Stimulated activated CD4-positive, alpha-beta T cell treated with anti-CD3 and anti-CD28 coated beads, TNF-alpha, amount 100 ng/mL, for 24 hours (primary cell): Measurements from ENCODE around the gene UQCR11.
"Not testable (repeated sequence)": the region's sequence is repeated elsewhere in the genome, so short reads cannot be mapped to it uniquely, and the experiment has no call there.

Source experiments
- DNase-seq, 3 experiments: peaks; one replicate each; pipeline ENCODE4 v3.0.0-alpha.2; 2020; ENCODE audit warnings: low read depth in 3 of 3

UQCR11 gene

GRCh38 chr19:1605236-1606137 is at the start of gene UQCR11:
UQCR11 (minus strand) TSS chr19:1605462; CDS start chr19:1605409, 53 bp downstream.
- peak; percentile 85 to 95 (median 86) for DNase-seq

GRCh38 chr19:1654178-1654792 is 49.0 kb upstream of the UQCR11 start:
- no peak for DNase-seq

GRCh38 chr19:1653300-1653628 is 48.0 kb upstream of the UQCR11 start:
- no peak for DNase-seq

- peak; percentile 96 to 98 (median 97) for DNase-seq
Observed at GRCh38 chr19:1652471-1653299, 47.4 kb upstream of the UQCR11 start, which contains the start of gene TCF3. TCF3 (minus strand) TSS chr19:1652615; CDS start chr19:1650248, 2,367 bp downstream.

- DNase-seq: peak in 1 of 3 experiments; percentile 30
Observed at GRCh38 chr19:1651568-1652291, 46.5 kb upstream of the UQCR11 start.

- DNase-seq: peak in 2 of 3 experiments; percentile 40 to 66
Observed at GRCh38 chr19:1650650-1651567, 45.6 kb upstream of the UQCR11 start.

GRCh38 chr19:1649706-1650649 is 44.7 kb upstream of the UQCR11 start:
- no peak for DNase-seq

- no peak for DNase-seq
Observed at GRCh38 chr19:1648920-1649541, 43.8 kb upstream of the UQCR11 start.

GRCh38 chr19:1648459-1648849 is 43.2 kb upstream of the UQCR11 start:
- no peak for DNase-seq

- DNase-seq: no peak
Observed at GRCh38 chr19:1647501-1648458, 42.5 kb upstream of the UQCR11 start.

- DNase-seq: no peak
Observed at GRCh38 chr19:1646659-1647453, 41.6 kb upstream of the UQCR11 start.

- no peak for DNase-seq
Observed at GRCh38 chr19:1646149-1646548, 40.9 kb upstream of the UQCR11 start.

- DNase-seq: no peak
Observed at GRCh38 chr19:1645299-1645698, 40.0 kb upstream of the UQCR11 start.

- no peak for DNase-seq
Observed at GRCh38 chr19:1644070-1644469, 38.8 kb upstream of the UQCR11 start.

- not testable (repeated sequence) for DNase-seq
Observed at GRCh38 chr19:1640893-1641448, 35.7 kb upstream of the UQCR11 start.
